Keratinocyte (primary cell): ENCODE data around the gene ABLIM2.

ENCODE experiments used
- CTCF ChIP-seq, 3 experiments: IDR thresholded peaks in 1 of 3; conservative IDR thresholded peaks in 1 of 3; optimal IDR thresholded peaks in 1 of 3; 2 replicates in 2 of 3; 3 replicates in 1 of 3; pipeline versions ENCODE3 to v1.5.1; 2011; ENCODE audit warnings: low read length in 3 of 3, mild to moderate bottlenecking in 3 of 3, moderate library complexity in 2 of 3, control low read depth in 1 of 3, inconsistent platforms in 1 of 3; ENCODE audit not compliant: insufficient read depth in 2 of 3; ENCODE audit errors: extremely low read depth in 1 of 3
- EZH2 ChIP-seq: IDR thresholded peaks from one replicate; pipeline ENCODE4 v1.6.1; 2012; ENCODE audit warnings: inconsistent platforms, mild to moderate bottlenecking, low read length, moderate library complexity

GRCh38 chr4:8001564-8002355 lies 156.9 kb downstream of the ABLIM2 start:
- no peak for TF ChIP-seq CTCF (optimal IDR thresholded peaks at IDR 0.05 in 1 of 3, IDR thresholded peaks at IDR 0.05 in 1 of 3, conservative IDR thresholded peaks at IDR 0.05 in 1 of 3; ENCODE audit: extremely low read depth in 1 of 3, insufficient read depth in 2 of 3, low read length in 3 of 3)
- no peak for TF ChIP-seq EZH2
